ENCODE data around the gene PAPPA2.
"Not testable (repeated sequence)": the region's sequence is repeated elsewhere in the genome, so short reads cannot be mapped to it uniquely, and the experiment has no call there.

Gene PAPPA2, protein sequence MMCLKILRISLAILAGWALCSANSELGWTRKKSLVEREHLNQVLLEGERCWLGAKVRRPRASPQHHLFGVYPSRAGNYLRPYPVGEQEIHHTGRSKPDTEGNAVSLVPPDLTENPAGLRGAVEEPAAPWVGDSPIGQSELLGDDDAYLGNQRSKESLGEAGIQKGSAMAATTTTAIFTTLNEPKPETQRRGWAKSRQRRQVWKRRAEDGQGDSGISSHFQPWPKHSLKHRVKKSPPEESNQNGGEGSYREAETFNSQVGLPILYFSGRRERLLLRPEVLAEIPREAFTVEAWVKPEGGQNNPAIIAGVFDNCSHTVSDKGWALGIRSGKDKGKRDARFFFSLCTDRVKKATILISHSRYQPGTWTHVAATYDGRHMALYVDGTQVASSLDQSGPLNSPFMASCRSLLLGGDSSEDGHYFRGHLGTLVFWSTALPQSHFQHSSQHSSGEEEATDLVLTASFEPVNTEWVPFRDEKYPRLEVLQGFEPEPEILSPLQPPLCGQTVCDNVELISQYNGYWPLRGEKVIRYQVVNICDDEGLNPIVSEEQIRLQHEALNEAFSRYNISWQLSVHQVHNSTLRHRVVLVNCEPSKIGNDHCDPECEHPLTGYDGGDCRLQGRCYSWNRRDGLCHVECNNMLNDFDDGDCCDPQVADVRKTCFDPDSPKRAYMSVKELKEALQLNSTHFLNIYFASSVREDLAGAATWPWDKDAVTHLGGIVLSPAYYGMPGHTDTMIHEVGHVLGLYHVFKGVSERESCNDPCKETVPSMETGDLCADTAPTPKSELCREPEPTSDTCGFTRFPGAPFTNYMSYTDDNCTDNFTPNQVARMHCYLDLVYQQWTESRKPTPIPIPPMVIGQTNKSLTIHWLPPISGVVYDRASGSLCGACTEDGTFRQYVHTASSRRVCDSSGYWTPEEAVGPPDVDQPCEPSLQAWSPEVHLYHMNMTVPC (N-terminal part only)

DNA sequence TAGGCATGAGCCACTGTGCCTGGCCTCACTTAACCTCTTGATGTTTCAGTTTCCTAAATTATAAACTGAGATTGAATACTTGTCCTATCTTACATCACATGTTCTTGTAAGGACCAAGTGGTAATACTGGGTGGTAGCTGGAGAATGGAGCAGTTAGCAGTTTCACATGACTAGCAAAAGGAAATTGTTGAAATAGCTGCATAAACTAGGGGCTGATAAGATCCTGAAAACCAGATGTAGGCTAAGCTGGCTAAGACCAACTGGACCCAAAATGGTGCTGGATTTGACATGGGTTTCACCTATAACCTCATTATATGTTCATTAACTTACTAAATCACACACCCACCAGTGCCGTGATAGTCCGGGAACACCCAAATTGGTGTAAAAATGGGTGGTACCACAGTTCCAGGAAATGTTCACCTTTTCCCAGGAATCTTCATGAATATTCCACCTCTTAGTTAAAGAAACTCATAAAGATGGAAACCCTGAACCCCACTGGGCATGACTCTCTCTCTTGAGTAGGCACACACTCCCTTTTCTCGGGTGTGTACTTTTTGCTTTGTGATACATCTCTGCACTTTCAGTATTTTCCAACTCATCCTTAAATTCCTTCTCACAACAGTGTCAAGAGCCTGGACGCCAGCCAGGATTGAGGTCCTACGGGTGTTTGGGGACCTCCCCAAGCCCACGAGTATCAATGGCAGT is at the start of gene PAPPA2:
Gene PAPPA2, plus strand, starts transcription at position 502 of the 705 bp plus-strand sequence. CDS start 93,148 bp downstream, outside the sequence.
- DNase-seq (ENCODE audit: low read depth): no peak

DNA sequence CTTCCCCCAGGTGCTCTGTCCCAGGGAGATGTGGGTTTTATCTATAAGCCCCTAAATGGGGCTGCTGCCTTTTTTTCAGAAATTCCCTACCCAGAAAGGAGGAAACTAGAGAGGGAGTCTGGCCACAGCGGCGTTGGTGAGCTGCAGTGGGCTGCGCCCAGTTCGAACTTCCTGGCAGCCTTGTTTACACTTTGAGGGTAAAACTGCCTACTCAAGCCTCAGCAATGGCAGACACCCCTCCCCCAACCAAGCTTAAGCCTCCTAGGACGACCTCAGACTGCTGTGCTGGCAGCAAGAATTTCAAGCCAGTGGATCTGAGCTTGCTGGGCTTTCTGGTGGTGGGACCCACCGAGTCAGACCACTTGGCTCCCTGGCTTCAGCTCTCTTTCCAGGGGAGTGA is 46.2 kb upstream of the PAPPA2 start:
- no peak for DNase-seq (ENCODE audit: low read depth)

DNA sequence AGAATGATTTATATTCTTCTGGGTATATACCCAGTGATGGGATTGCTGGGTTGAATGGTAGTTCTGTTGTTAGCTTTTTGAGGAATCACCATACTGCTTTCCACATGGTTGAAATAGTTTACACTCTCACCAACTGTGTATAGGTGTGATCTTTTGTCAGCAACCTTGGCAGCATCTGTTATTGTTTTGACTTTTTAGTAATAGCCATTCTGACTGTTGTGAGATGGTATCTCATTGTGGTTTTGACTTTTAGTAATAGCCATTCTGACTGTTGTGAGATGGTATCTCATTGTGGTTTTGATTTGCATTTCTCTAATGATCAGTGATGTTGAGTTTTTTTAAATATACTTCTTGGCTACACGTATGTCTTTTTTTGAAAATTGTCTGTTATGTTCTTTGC is 43.4 kb upstream of the PAPPA2 start:
- DNase-seq (ENCODE audit: low read depth): not testable (repeated sequence)

DNA sequence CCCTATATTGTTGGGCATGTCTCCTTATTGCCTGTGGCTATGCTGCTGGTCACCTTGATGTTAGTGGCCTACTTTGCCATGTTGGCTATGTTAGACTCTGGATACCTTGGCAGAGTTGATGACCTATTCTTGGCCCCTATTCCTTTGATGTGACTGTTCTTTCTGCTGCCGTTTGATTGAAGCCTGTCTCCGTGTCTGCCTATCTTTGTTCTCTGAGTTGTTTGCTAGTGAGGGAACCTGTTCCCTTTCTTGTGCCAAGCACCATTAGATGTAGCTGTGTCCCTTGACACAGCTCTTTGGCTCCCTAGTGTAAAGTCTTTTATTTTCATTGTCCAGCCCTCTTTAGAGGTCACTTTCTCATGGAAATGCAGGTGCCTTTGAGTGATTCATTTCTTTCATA is 28.7 kb upstream of the PAPPA2 start:
- DNase-seq (ENCODE audit: low read depth): no peak

DNA sequence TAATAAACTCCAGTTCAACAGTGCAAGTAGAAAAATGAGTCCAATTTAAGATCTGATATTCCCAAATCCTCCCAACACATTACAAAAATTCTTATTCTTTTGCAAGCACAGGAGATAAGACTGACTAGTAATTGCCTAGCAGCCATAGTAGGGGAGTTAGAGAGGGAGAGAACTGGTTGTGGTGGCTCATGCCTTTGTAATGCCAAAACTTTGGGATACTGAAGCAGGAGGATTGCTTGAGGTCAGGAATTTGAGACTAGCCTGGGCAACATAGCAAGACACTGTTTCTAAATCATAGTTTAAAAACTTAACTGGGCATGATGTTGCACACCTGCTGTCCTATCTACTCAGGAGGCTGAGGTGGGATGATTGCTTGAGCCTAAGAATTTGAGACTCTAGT is 26.7 kb upstream of the PAPPA2 start:
- DNase-seq (ENCODE audit: low read depth): no peak

DNA sequence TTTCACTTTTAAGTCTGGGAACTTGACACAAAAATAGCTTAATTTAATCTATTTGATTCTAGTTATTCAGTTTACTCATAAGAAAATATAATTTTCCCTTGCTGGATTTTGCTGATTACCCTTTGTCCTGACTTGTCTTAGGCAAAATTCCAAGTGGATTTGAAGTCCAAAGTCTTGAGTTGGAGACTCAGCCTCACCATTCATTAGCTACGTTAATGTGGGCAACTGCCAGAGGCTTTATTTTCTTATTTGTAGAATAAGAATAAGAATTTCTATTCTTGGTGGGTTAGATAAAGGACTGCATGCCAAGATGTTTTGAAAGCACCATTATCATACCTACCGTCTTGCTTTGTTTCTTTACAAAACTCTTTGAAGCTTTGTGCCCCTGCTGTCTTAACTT is 22.8 kb upstream of the PAPPA2 start:
- no peak for DNase-seq (ENCODE audit: low read depth)

DNA sequence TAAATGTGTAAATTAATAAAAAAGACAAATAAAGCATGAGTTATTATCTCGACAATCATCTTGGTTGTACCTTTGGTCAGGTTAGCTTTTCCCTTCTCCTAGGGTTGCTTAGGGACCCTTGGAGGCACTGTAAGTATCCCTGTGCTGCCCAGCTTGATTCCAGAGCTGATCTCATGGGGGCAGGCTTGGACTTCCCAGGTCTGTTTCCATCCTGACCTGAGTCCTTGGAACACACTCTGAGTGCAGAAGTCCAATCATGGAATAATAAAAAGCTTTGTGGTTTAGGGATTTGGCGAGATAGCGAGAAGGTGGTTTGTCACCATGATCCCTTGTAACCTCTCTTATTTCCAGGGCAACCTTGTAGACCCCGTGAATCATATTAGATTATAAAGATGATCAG is 18.7 kb upstream of the PAPPA2 start:
- DNase-seq (ENCODE audit: low read depth): no peak

DNA sequence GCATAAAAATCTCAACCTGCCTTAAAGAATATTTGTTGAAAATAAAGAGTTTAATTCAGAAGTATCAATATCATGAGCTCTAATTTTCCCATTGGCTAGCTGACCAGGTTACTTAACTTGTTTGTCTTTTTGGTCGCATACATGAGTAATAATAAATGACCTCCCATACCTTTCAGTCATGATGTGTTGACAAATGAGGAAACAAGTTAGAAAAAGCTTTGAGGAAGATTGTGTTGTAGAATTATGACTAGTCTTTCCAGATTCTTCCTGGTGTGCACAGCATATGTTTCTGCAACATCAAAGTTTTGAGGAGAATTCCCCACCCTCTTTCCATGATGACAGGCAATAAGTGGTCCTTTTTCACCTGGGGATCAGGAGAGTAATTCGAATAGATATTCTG is 17.6 kb upstream of the PAPPA2 start:
- no peak for DNase-seq (ENCODE audit: low read depth)

DNA sequence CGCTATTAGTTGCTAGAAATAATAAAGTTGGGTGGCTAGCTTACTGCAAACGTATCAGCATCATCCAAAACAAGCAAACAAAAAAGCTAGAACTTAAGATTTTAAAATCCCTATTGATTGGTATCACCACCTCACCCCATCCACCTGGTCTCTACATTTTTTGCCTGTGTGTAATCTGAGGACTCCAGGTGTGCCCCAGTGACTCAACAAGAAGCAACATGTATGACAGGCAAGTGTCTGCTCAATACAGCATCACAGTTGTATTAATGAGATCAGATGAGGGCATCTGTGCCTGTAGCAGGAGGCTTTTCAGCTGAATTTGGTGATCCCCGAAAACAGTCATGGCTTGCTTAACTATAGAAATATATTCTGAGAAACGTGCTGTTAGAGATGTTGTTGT is 14.6 kb upstream of the PAPPA2 start:
- no peak for DNase-seq (ENCODE audit: low read depth)

DNA sequence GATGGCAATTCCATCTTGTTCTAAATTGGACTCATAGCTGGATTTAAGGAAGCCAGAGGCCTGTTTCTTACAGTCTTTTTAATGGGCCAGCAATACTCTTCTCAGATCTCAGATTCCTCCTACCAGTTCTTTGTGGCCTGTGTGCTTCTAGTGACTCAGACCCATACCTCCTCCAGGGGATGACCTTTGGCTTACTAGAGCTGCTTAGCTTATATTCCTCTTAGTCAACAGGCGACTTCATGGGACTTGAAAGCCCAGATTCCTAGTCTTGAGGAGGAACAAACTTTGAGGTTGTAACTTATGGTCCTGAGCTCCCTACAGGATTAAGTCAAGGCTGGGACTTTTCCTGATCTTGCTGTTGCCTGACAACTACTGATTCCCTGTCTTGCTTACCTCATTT is 12.4 kb upstream of the PAPPA2 start:
- no peak for DNase-seq (ENCODE audit: low read depth)

DNA sequence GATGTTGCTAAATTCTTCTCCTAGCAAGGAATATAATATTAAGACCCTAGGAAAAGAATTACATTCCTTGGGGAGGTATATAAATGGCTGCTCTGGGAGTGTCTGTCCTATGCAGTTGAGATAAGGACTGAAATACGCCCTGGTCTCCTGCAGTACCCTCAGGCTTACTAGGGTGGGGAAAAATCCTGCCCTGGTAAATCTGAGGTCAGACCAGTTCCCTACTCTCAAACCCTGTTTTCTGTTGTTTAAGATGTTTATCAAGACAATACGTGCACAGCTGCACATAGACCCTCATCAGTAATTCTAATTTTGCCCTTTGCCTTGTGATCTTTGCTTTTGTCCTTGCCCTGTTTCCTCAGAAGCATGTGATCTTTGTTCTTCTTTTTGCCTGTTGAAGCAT is 11.2 kb upstream of the PAPPA2 start:
- not testable (repeated sequence) for DNase-seq (ENCODE audit: low read depth)

DNA sequence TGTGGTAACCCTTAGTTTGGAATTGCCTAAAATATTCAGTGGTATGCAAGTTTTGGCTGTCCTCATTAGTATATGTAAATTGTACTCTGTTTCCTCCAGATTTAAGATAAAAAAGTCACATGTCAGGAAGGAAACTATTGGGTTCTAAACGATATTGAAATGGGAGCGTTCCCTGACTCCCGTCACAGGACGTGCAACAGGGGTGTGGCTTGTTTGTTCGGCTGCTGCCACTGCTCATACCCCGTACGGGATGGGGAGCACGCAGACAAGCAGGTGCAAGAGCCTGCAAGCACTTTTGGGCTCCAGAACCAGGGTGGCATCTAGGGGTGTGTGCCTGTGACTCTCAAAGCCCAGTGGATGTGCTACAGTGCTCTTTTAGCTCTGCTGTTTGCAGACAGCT is 6.2 kb upstream of the PAPPA2 start:
- DNase-seq (ENCODE audit: low read depth): no peak

DNA sequence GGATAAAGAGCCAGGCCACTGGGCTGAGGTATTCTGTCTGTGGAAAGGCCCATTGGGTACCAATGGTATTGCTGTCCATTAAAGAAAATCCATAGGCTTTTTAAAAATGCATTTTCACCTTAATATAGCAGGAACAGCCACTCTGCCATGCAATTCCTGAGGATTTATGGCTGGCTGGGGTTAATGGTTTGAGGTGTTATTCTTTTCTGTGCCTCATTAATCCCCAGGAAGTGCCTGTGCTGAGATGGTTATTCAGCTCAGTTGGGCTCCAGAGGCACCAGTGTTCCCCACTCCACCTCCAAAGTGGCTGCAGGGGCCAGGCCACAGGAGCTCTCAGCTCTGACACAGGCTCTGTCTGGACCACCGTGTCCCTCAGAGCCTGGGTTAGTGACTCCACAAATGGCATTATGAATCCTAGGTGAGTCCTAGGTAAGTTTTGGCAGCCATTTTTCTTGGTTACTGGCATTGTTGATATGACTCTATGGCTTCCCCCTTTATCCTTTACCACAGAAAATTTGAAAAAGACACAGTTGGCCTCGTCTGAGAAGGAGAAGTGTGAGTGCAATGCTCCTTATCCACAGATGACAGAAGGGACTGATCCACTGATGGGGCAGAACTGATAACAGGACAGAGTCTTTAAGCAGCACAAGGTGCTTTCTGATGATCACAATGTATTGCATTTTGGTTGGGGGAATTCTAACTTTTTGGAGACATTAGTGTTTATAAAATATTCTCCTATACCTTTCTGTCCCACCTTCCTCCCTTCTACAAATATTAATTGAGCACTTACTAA is 2.2 kb upstream of the PAPPA2 start:
- DNase-seq (ENCODE audit: low read depth): no peak

DNA sequence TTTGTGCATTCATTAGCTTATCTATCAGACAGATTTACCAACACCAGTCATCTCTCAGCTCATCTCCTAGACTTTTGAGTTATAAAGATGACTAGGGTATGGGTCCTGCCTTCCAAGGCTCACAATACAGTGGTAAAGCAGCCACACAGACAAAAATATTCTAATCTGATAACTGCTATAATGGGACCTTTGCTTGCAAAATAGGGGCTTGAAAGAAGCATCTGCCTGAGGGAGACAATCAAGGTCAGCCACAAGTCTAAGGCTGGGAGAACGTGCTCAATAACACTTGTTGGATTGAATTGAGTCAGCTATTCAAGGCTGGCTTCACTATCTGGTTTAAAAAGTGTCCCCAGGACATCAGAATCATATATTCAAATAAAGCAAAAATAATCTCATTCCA is 1.4 kb upstream of the PAPPA2 start:
- no peak for DNase-seq (ENCODE audit: low read depth)

DNA sequence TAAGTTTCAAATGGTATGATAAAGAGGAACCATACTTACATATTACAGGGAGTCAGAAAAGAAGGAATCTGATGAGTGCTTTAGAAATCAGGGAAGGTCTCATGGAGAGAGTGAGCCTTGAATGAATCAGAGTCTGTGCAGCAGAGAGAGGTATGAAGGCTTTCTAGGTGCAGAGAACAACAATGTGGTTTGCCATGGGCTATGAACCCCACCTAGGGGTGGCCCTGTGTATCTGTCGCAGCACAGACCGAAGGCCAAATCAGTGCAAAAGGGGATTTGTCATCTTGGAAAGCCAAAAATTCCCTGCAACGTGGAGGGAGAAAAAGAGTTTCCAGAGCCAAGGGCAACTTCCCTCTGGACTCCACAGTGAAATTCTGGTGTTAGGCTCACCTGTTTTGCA is 3.5 kb downstream of the PAPPA2 start:
- DNase-seq (ENCODE audit: low read depth): no peak

DNA sequence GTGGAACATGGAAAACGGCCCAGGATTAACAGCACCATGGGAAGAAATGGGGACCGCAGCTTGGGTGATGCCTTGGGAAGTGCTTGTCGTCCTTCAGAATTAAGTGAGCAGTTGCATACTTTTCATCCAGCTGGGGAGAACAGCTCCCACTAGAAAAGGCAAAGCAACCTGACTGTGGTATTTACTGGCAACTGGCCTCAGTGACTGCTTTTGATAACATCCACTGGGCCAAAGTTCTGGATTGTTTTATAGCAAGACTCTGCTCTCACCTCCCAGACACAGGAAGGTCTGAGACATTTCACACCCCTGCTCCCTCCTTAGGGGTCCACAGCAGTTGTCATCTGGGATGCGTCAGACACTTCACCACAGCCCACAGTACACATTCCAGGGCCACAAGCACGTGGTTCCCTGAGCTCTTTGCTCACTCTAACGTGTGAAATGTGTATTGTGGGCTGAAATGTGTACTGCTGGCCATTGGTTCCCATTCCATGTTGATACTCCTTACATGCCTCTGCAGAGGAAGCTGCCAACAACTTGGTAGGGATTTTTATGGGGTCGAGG is 6.6 kb downstream of the PAPPA2 start:
- no peak for DNase-seq (ENCODE audit: low read depth)

DNA sequence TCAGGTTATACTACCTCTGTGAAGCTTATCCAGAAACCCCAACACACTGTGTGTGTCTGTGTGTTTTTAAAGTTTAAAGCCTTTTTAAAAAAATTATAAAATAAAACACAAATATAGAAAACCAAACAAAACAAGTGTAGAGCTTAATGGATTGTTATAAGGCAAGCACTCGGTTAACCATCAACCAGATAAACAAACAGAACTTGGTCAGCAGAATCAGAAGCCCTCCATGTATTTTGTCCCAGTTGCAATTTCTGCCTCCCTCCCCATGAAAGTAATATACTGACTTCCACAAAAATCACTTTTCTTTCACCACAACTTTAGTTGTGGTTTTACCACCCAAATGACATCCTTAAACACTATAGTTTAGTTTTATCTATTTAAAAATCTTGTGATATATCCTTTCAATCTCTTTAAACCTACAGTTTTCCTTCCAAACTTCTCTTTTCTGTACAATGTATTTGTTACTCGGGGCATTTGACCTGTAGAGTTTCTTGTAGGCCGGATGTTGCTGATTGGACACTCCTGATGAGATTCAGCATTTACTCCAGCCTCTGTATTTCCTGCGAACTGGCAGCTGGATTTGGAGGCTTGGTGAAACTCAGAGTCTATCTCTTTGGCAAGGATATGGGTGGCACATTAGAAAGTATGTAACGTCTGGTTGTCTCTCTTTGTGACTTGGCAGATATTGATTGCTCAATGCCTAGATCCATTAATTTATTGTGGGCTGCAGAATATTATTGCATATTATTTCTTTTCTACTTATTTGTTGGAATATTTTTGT is 8.6 kb downstream of the PAPPA2 start:
- no peak for DNase-seq (ENCODE audit: low read depth)

DNA sequence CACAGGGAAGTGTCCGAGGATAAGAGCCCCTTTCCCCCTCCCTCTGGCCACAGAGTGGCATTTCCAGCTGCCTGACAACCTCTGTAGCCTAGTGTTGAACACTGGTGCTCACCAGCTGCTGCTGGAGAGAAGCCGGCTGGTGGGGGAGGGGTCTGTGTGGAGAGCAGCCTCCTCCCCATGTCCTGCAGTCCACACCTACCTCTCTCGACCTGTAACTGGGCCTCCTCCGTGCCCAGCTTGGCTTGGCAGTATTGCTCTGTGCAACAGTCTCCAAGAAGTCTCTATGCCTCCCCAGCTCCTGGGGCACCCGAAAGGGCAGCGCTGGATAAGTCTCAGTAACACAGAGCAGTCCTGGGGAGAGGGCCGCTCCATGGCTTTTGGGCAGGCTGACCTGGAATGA is 17.0 kb downstream of the PAPPA2 start:
- DNase-seq (ENCODE audit: low read depth): no peak

DNA sequence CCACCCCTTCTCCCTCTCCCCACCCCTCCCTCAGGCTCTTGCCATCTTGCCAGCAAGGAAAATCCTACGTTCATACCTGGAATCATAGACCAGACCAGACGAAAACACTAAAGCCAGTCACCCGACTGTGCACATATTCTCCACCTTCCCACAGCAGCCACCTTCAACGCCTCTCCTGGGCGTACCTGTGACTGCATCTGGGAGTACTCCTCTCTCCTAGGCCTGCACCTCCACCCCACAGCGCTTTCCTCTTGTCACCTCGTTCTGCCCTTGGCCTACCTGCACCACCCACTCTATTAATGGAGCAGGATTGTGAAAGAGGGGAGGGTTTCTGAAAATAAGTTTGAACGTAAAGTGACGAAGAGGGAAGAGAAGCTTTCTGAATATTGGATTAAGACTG is 17.8 kb downstream of the PAPPA2 start:
- no peak for DNase-seq (ENCODE audit: low read depth)

DNA sequence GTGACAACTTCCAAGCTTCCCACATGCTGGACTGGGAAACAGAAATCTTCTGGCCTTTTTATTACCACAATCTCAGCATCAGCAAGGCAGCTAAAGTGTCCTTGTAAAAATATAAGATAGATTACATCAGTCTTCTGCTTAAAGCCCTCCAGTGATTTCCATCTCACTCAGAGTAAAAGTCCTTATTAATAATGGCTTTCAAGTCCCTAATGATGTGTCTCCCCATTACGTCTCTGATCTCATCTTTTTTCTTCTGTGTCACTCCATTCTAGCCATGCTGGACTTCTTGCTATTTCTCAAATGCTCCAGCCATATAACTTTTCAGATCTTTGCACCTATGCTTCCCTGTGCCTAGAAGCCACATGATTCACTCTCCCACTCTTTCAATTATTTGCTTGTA is 22.1 kb downstream of the PAPPA2 start:
- DNase-seq (ENCODE audit: low read depth): no peak

DNA sequence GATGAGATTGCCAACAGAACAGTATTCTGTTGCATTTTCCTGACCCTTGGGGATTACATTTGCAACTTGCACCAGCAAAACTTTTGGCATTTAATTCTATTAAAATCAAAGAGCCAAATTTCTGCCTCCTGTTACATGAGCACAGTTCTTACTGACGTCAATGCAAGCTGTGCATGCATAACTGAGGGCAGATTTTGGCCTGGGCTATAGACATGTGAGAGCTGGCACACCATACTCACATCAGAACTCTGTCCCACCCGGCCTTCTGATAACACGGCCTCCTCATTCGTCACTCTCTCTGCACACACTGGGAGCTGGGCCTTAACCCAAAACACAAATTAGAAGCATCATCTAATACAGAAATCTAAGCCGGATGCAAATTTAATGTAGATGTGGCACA is 31.5 kb downstream of the PAPPA2 start:
- no peak for DNase-seq (ENCODE audit: low read depth)
